Fibroblast of skin of right quadriceps (primary cell): Measurements from ENCODE around the gene PSG4.
"Not testable (repeated sequence)": the region's sequence is repeated elsewhere in the genome, so short reads cannot be mapped to it uniquely, and the experiment has no call there.

Experiments used
- DNase-seq: peaks from one replicate; pipeline ENCODE4 v3.0.0-alpha.2; 2013

Gene PSG4

DNA sequence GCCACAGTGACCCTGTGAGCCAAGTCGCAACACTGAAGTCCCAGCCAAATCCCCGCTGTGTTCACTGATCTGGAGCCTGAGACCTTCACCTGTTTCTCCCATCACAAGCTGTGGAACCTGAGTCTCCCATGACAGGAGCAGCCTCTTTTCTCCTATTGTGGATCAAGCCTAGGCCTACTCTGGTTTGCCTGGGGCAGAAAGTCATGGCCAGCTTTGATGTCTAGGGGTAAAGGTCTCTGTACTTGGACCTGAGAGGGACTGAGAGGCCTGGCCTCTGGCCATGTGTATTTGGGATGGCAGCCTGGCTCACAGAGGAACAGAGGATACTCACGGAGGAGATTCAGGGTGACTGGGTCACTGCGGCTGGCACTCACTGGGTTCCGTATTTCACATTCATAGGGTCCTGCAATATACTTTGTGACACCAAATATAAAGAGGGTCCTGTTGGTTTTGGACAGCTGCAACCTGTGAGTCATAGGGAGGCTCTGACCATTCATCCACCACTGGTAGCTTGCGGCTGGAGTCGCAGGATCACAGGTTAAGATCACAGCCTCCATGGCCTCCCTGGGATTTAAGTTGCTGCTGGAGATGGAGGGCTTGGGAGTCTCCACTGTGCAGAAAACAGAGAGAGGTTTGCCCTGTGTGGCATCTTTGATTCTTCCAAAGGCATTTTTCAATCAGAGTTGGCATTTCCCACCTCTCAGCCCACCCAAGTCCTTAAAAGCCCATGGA lies 7.6 kb downstream of the PSG4 start:
- not testable (repeated sequence) for DNase-seq

DNA sequence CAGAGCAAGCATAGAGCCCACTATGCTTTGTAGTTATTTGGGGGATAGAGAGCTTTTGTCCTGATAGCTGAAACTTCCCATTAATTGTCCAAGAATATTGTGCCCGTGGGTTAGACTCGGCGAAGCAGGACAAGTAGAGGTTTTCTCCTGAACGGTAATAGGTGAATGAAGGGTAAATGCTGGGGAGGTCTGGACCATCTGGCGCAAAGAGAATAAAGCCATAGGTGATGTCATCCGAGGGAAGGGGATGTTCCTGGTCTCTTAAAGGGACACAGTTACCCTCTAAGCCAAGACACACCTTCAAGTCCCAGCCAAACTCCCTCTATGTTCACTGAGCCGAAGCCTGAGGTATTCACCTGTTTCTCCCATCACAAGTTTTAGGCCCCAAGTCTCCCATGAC lies 11.0 kb downstream of the PSG4 start:
- not testable (repeated sequence) for DNase-seq

DNA sequence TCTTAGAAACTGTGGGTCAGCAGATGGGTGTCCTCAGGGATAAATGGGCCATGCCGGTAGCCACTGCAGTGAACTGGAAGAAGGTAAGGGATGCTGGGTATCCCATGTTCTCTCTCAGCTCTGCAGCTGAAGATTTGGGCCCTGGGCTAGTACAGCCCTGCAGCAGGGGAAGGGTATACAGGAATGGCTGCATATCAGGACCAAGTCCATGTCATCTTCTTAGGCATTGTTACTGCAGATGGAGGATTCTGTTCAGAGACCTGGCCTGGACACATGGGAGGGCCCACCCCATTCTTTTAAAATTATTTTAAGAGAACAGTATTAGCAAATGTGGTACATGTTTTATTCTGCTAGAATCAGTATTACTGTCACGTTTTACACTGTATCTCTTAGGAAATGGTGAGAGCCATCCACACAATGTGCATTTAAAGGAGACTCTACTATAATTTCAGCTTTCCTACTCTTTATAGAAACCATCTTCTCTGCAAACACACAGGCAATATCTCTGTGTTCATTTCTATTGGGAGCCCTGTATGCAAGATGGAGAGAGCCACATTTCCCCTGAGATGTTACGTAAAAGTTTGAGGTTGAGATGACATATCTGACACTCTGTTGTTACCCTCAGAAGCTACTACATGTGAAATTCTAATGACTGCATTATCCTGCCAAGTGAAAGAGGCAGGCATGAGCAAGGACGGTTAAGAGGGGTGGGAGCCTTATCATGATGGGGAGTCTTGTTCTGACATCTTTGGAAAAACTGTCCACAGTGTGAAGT lies 12.9 kb downstream of the PSG4 start:
- DNase-seq = not testable (repeated sequence)

DNA sequence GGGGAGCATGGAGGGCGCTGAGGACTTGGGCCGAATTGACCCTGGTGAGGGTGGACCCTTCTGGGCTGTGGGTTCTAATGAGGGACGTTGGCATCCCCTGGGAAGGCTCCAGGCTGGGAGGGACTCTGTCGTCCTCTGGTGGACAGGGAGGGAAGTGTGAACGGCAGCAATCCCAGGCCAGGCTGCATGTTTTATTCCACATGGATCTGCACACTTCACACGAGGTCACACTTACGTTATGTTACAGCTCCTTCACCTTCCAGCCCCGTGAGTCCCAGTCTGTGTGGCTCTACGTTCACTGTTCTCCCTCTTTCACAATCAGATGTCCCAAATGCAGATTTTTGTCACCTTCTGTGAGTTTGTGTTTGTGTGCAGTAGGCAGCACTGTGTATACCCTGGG lies 17.3 kb downstream of the PSG4 start:
- DNase-seq = not testable (repeated sequence)

DNA sequence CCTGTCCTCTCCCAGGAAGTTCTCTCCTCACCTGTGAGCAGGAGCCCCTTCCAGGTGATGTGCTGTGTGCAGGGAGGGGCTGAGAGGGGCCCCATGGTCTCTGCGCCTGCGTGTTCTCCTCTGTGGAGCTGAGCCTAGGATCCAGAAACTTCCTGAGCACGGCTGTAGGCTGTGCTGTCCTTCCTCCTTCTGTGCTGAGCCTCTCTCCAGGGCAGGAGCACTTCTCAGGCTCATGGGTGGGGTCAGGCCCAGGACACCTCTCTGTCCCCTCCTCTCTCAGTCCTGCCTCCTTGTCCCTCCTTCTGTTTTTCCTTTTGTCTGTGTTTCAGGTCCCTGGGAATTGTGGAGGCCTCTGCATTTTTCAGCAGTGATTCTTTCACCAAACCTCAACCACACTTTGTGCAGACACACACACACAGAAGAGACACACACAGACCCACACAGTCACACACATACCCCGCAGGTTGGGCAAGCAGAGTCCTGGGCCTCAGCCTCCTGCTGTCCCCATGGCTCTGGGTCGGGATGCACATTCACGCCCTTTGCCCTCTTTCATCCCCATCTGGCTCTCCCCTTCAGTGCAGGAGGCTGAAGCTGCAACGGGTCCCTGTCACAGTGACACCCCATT lies 19.0 kb downstream of the PSG4 start, which contains the start of gene PSG5:
Gene PSG5 (minus strand): TSS at position 226 of the 625 bp plus-strand sequence. CDS start 131 bp downstream, at position 95.
- peak; percentile 6 for DNase-seq

DNA sequence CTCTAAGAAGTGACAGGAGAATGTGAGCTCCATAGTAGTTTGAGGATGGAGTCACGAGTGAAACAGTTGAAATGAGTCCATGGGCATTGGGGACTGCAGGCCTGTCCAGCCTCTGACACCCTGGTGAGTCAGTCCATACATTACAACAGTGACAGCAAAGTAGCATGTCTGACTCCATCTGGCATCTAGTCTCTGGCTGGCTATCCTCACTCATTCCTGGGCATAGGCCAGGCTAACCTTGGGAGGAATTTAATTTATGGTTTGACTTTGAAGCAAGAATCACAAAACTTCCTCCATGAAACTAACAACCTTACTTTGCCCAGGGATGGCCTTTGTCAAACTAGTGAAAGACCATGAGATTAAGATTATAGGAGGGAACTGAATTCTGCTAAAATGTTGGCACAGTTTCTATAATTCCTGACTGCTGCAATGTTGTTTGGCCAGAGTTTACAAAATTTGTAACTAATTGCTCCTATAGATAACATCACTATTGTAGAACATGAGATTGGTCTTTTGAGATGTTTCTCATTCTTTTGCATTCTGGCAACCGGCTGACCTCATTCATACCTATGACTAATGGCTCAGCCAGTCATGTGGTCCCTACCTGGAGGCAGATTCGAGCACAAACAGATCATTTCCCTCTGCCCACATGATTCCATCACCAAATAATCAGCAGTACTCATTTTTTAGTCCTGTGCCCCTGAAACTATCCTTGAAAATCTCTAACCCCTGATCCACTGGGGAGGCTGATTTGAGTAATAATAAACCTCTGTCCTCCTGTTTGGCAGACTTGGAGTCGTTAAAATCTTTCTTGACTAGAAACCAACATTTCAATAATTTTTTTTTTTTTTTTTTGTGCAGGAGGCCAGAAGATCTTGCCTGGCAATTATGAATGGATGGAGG lies 23.3 kb downstream of the PSG4 start:
- DNase-seq = peak; percentile 81

DNA sequence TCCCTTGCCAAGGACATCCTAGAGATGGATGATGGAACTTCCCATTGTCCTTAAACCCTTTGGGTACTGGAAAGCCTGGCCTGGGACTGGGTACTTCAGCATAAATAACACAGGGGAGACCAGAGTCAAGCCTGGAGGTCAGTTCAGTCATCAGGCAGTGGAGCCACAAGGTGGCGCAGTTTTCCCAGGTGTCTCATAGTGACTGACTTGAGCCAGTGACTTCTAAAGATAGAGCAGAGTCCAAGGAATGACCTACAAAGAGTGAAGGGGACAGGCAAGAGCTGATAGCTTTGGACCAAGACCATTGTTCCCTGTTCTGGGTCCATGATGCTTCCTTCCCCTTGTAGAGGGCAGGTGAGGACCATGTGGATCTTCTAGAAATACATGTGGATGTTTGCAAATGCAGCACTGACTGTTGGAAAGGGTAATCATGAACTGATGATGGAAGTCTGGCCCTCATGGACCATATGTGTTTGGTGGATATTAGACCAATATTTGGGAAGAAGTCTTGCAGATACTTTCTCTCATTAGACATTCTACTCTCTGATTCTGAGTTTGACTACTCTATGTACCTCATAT lies 25.8 kb downstream of the PSG4 start:
- DNase-seq = not testable (repeated sequence)

DNA sequence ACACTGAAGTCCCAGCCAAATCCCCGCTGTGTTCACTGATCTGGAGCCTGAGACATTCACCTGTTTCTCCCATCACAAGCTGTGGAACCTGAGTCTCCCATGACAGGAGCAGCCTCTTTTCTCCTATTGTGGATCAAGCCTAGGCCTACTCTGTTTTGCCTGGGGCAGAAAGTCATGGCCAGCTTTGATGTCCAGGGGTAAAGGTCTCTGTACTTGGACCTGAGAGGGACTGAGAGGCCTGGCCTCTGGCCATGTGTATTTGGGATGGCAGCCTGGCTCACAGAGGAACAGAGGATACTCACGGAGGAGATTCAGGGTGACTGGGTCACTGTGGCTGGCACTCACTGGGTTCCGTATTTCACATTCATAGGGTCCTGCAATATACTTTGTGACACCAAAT lies 26.9 kb downstream of the PSG4 start:
- DNase-seq = not testable (repeated sequence)

DNA sequence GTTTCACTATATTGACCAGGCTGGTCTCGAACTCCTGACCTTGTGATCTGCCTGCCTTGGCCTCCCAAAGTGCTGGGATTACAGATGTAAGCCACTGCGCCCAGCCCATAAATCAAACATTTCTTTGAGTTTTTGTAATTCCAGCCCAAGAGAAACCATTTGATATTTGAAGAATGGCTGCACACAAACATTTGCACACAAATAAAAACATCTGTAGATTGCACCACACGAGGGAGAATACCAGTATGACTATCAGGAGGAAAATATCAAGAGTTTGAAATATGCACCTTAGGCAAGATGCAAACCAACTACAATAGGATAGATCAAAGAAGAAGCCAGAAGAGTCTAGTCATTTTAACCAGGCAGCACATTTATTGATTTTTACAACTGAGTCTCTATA lies 39.5 kb downstream of the PSG4 start:
- not testable (repeated sequence) for DNase-seq

DNA sequence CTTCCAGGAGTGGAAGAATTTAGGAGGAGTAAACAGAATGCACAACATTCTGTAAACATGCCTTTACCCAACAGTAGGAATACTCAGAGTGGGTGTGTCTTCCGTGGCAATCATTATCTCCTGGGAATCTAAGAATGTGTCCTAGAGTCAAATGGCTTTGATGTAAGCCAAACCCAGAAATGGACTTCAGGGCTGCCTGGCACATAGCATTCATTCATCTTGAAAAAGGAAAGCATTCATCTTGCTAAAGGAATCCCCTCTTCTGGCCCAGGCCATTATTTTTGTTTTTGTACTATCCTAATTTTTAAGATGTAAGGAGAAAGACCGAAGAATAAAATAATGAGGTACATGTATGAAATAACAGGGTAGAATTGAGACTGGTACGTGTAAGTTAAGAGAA lies 42.3 kb downstream of the PSG4 start:
- DNase-seq = not testable (repeated sequence)

DNA sequence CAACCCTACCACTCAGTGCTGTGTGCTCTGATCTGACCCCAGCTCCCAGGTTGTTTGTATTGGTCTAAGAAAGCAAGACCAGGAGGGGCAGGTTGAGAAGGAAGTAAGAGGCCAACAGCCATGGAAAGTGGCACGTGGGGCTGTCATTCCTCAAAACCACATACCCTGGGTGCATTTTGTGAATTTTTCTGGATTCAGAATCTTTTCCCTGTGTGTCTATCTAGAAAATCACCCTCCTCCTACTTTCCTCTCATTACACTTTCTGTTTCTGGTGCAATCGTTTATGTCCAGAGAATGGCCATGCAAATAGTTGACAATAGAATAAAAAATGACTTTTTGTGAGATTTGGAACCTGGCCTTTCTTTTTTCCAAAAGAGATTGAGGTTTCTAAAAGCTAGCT lies 43.2 kb downstream of the PSG4 start:
- not testable (repeated sequence) for DNase-seq

DNA sequence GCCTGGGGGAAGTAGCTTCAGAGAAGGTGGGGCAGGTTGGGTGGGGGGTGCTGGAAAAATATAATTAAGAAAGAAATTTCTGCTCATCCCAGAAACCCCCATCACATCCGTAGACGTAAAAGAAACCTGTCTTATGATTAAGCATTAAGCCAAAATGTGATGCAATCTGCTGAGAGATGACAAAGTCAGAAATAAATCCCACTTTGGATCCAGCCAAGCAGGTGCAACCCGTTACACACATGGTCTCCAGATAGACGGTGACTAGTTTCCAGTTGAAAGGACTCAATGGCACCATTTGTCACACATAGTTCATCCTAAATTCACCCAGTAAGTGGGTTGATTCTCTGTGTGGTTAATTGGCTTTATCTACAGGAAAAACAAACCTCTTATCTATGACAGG lies 53.2 kb downstream of the PSG4 start:
- no peak for DNase-seq

DNA sequence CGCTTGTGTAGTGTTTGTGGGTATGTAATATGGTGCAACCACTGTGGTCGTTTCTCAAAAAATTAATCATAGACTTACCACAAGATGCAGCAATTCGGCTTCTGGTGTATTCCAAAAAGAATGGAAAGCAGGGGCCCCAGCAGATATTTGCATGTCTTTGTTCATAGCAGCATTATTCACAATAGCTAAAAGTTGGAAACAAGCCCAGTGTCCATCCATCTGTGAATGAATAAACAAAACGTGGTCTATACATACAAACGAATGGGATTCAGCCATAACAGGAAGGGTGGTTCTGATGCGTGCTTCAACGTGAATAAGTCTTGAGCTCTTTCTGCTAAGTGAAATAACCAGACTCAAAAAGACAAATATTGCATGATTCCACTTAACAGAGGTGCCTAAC lies 55.6 kb downstream of the PSG4 start:
- DNase-seq = not testable (repeated sequence)

DNA sequence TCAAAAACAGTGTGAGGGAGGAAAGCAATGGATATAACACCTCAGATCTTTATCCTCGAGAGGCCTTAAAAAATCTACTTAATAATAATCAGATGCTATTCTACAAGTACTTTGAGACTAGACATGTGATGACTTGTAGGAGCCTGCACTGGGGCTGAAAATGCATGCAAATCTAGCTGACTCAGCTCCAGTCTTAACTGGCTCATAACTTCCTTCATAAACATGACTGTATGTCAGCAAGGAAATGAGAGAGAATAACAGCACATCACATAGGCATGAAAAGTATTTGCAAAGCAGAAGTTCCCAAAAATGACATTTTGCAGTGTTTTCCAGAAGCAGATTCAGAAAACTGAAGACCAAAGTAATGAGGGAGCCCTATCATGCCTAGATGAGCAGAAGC lies 57.2 kb downstream of the PSG4 start:
- no peak for DNase-seq
